OCI-LY1 (cell line): Measurements from ENCODE around the gene ARHGEF39.

Experiments used
- CTCF ChIP-seq: fragments of 200-600 bp; sonication (generic), shearing (Covaris generic); IDR thresholded peaks from 2 replicates; pipeline ENCODE4 v1.5.1; 2017; ENCODE audit warnings: mild to moderate bottlenecking, antibody characterized with exemption, low read length, moderate library complexity, mixed read lengths
- EZH2 ChIP-seq: fragments of 200-600 bp; sonication (generic), shearing (Covaris generic); IDR thresholded peaks from 2 replicates; pipeline ENCODE4 v1.8.0; 2017; ENCODE audit warnings: borderline replicate concordance, mixed run types, mild to moderate bottlenecking, antibody characterized with exemption, low read length, moderate library complexity, mixed read lengths

DNA sequence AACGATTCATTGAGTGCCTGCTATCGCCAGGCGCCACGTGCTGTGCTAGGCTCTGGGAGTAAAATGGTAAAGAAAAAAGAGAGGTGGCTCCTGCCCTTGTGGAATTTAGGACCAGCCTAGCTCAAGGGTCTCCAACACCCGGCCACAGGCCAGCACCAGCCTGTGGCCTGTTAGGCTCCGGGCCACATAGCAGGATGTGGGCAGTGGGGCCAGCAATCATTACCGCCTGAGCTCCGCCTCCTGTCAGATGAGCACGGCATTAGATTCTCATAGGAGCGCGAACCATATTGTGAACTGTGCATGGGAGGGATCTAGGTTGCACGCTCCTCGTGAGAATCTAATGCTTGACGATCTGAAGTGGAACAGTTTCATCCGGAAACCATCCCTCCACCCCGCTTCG lies 8.6 kb downstream of the ARHGEF39 start:
- TF ChIP-seq CTCF (no peak), EZH2 (no peak)
